ENCODE data around the gene PPP1CA. TPM values are rescaled to one million over a fixed set of nuclear protein-coding genes. Genes with fewer than 3 reads are reported as not detected.
A peak's percentile ranks its signal among the peaks of the same experiment; 100 is the strongest.

PPP1CA gene
- total and polyA plus RNA-seq, 3 experiments from 2014 or later = 338 to 564 (median 357) TPM

DNA sequence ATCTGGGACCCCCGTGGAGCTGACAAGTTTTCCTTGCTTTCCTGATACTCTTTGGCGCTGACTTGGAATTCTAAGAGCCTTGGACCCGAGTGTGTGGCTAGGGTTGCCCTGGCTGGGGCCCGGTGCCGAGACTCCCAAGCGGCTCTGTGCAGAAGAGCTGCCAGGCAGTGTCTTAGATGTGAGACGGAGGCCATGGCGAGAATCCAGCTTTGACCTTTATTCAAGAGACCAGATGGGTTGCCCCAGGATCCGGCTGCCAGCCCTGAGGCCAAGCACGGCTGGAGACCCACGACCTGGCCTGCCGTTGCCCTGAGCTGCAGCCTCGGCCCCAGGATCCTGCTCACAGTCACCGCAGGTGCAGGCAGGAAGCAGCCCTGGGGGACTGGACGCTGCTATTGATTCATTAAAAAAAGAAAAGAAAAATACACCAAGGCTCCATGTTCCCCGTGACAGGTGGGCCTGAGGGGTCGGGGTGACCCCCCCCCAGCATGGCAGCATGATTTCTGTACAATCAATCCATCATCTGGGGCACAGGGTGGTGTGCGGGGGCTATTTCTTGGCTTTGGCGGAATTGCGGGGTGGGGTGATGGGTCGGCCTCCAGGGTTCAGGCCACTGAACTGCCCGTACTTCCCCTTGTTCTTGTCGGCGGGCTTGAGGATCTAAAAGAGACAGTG is 3.5 kb downstream of the PPP1CA start:
- Histone ChIP-seq H3K4me1 (ENCODE audit: insufficient read depth, low read length) (peaks cover 55% of the 10 kb centered on the region), H3K4me3 (ENCODE audit: low read length) (no peak overlapping the region), H3K9me3 (ENCODE audit: low read length) (no peaks in the 10 kb centered on the region), H3K27me3 (ENCODE audit: insufficient read depth, low read length, poor library complexity, severe bottlenecking) (no peaks in the 10 kb centered on the region), H3K27ac (ENCODE audit: low read depth, low read length) (no peak overlapping the region), H3K36me3 (ENCODE audit: insufficient read depth, low read length) (peaks cover 24% of the 10 kb centered on the region)
- H3K4me3 Mint-ChIP-seq = peak overlapping the region in 4 of 7 donors; percentile 8 to 61 (median 48)
- no peak for DNase-seq
- POLR2A ChIA-PET = interaction anchor here (0.8 to 1.4 kb wide), 3 partner anchors 39 to 71 kb away, joined by 4 read pairs; partner anchors contain the start of genes POLD4, PTPRCAP and TMEM134
- H3K27me3 Mint-ChIP-seq = no peaks in the 10 kb centered on the region
- H3K9me3 Mint-ChIP-seq = no peaks in the 10 kb centered on the region
- CTCF ChIA-PET = interaction anchor here (7.2 kb wide), 1 partner anchor 14 kb away, joined by 53 read pairs; no protein-coding TSS in a partner anchor
- H3K27ac Mint-ChIP-seq = peak overlapping the region in 7 of 8 donors; percentile 50 to 93 (median 73)
- H3K4me1 Mint-ChIP-seq = peaks cover 32 to 67% (median 36%) of the 10 kb centered on the region in 3 donors
- peaks cover 4 to 56% (median 4%) of the 10 kb centered on the region in 3 donors for H3K36me3 Mint-ChIP-seq

DNA sequence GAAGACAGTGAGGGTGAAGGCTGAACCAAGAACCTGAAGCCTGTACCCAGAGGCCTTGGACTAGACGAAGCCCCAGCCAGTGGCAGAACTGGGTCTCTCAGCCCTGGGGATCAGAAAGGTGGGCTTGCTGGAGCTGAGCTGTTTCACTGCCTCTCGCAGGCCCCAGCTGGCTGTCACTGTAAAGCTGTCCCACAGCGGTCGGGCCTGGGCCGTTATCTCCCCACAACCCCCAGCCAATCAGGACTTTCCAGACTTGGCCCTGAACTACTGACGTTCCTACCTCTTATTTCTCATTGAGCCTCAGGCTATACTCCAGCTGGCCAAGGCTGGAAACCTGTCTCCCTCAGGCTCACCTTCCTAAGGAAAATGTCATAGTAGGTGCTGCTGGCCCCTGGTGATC is 4.1 kb downstream of the PPP1CA start:
- no peak overlapping the region for H3K27ac ChIP-seq (ENCODE audit: low read depth, low read length)
- peaks cover 4 to 57% (median 4%) of the 10 kb centered on the region in 3 donors for H3K36me3 Mint-ChIP-seq

GRCh38 chr11:67396587-67397389 is 4.9 kb downstream of the PPP1CA start:
- Histone ChIP-seq H3K4me3 (ENCODE audit: low read length) (no peak overlapping the region), H3K9me3 (ENCODE audit: low read length) (no peaks in the 10 kb centered on the region), H3K27ac (ENCODE audit: low read depth, low read length) (no peak overlapping the region), H3K4me1 (ENCODE audit: insufficient read depth, low read length) (peaks cover 49% of the 10 kb centered on the region), H3K27me3 (ENCODE audit: insufficient read depth, low read length, poor library complexity, severe bottlenecking) (no peaks in the 10 kb centered on the region), H3K36me3 (ENCODE audit: insufficient read depth, low read length) (peaks cover 24% of the 10 kb centered on the region)
- peak in 2 of 5 donors; percentile 56 to 62 for DNase-seq
- ChIA-PET CTCF (interaction anchor here (1.1 to 7.2 kb wide), 3 partner anchors 12 to 41 kb away, joined by 4 to 53 read pairs (median 6); partner anchors contain the start of gene PTPRCAP), POLR2A (interaction anchor here (0.6 to 1.4 kb wide), 4 partner anchors 12 to 44 kb away, joined by 3 to 4 read pairs (median 4); partner anchors contain the start of gene POLD4)
- peak overlapping the region; percentile 83 to 94 (median 88) for H3K27ac Mint-ChIP-seq
- H3K36me3 Mint-ChIP-seq = peaks cover 4 to 57% (median 4%) of the 10 kb centered on the region in 3 donors
- no peaks in the 10 kb centered on the region for H3K27me3 Mint-ChIP-seq
- H3K4me3 Mint-ChIP-seq = peak overlapping the region in 6 of 7 donors; percentile 5 to 66 (median 47)
- H3K4me1 Mint-ChIP-seq = peaks cover 36 to 67% (median 39%) of the 10 kb centered on the region in 3 donors
- H3K9me3 Mint-ChIP-seq = no peaks in the 10 kb centered on the region

More for the DNA sequence above, 4.1 kb downstream of the PPP1CA start:
- no peaks in the 10 kb centered on the region for H3K27me3 Mint-ChIP-seq
- ChIA-PET POLR2A (interaction anchor here (0.8 to 1.4 kb wide), 3 partner anchors 14 to 72 kb away, joined by 3 to 4 read pairs (median 4); partner anchors contain the start of genes POLD4 and TMEM134), CTCF (interaction anchor here (7.2 kb wide), 1 partner anchor 14 kb away, joined by 53 read pairs; no protein-coding TSS in a partner anchor)
- Histone ChIP-seq H3K36me3 (ENCODE audit: insufficient read depth, low read length) (peaks cover 24% of the 10 kb centered on the region), H3K4me3 (ENCODE audit: low read length) (no peak overlapping the region), H3K4me1 (ENCODE audit: insufficient read depth, low read length) (peaks cover 53% of the 10 kb centered on the region), H3K9me3 (ENCODE audit: low read length) (no peaks in the 10 kb centered on the region), H3K27me3 (ENCODE audit: insufficient read depth, low read length, poor library complexity, severe bottlenecking) (no peaks in the 10 kb centered on the region)
- peaks cover 33 to 68% (median 35%) of the 10 kb centered on the region in 3 donors for H3K4me1 Mint-ChIP-seq
- DNase-seq = no peak
- H3K9me3 Mint-ChIP-seq = no peaks in the 10 kb centered on the region
- H3K27ac Mint-ChIP-seq = peak overlapping the region in 7 of 8 donors; percentile 23 to 83 (median 66)
- H3K4me3 Mint-ChIP-seq = peak overlapping the region in 3 of 7 donors; percentile 19 to 61 (median 56)

DNA sequence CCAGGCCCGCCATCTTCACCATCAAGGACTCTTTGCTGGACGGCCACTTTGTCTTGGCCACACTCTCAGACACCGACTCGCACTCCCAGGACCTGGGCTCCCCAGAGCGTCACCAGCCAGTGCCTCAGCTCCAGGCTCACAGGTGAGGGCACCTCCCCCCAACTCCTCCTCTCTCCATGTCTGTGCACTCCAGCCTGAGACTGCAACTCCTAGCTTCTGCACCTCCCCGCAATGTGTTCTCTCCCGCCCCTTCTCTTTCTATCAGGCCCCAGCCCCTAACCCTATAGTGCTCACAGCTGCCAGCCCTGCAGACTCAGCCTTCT is 5.4 kb downstream of the PPP1CA start:
- Histone ChIP-seq H3K27me3 (ENCODE audit: insufficient read depth, low read length, poor library complexity, severe bottlenecking) (no peaks in the 10 kb centered on the region), H3K36me3 (ENCODE audit: insufficient read depth, low read length) (peaks cover 24% of the 10 kb centered on the region), H3K27ac (ENCODE audit: low read depth, low read length) (no peak overlapping the region), H3K9me3 (ENCODE audit: low read length) (no peaks in the 10 kb centered on the region), H3K4me3 (ENCODE audit: low read length) (no peak overlapping the region), H3K4me1 (ENCODE audit: insufficient read depth, low read length) (peaks cover 52% of the 10 kb centered on the region)
- no peaks in the 10 kb centered on the region for H3K9me3 Mint-ChIP-seq
- H3K36me3 Mint-ChIP-seq = peaks cover 4 to 57% (median 4%) of the 10 kb centered on the region in 3 donors
- H3K27ac Mint-ChIP-seq = peak overlapping the region in 7 of 8 donors; percentile 42 to 95 (median 80)
- POLR2A ChIA-PET = interaction anchor here (0.6 to 0.7 kb wide), 2 partner anchors 13 to 44 kb away, joined by 3 to 4 read pairs; no protein-coding TSS in a partner anchor
- CTCF ChIA-PET = interaction anchor here (1.1 to 7.2 kb wide), 3 partner anchors 12 to 42 kb away, joined by 4 to 53 read pairs (median 6); partner anchors contain the start of gene PTPRCAP
- no peak for DNase-seq
- no peaks in the 10 kb centered on the region for H3K27me3 Mint-ChIP-seq
- peak overlapping the region in 2 of 7 donors; percentile 5 to 20 for H3K4me3 Mint-ChIP-seq
- H3K4me1 Mint-ChIP-seq = peaks cover 38 to 72% (median 42%) of the 10 kb centered on the region in 3 donors

DNA sequence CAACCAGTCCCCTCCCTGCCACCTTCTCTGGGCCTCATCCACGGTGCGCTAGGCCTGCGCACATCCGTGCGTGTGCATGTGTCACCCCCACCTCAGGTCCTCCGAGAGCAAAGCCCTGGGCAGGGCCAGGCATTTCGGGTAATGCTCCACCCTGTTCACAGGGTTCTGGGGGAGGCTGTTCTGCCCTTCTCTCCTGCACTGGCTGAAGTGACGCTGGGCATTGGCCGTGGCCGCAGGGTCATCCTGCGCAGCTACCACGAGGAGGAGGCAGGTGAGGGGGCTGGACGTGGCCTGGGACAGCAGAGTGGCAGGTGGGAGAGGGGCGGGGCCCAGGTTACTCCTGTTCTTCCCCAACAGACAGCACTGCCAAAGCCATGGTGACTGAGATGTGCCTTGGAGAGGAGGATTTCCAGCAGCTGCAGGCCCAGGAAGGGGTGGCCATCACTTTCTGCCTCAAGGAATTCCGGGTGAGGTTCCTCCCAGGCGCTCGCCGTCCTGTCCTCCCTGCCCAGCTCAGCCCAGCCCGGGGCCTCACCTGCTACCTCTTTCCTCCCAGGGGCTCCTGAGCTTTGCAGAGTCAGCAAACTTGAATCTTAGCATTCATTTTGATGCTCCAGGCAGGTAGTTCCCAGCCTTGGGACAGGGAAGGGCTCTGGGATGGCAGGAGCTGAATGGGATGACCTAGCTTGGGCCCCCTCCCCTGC is 6.0 kb downstream of the PPP1CA start:
- peaks cover 24% of the 10 kb centered on the region for H3K36me3 ChIP-seq (ENCODE audit: insufficient read depth, low read length)
- DNase-seq = no peak
- no peak overlapping the region for H3K4me3 ChIP-seq (ENCODE audit: low read length)
- peak overlapping the region in 1 of 7 donors; percentile 78 for H3K4me3 Mint-ChIP-seq
- H3K9me3 Mint-ChIP-seq = no peaks in the 10 kb centered on the region
- ChIA-PET CTCF (interaction anchor here (1.4 to 7.2 kb wide), 2 partner anchors 12 to 42 kb away, joined by 4 to 53 read pairs; partner anchors contain the start of gene PTPRCAP), POLR2A (no interaction called here)
- H3K4me1 Mint-ChIP-seq = peaks cover 43 to 73% (median 44%) of the 10 kb centered on the region in 3 donors
- peaks cover 53% of the 10 kb centered on the region for H3K4me1 ChIP-seq (ENCODE audit: insufficient read depth, low read length)
- peak overlapping the region in 5 of 8 donors; percentile 33 to 95 (median 80) for H3K27ac Mint-ChIP-seq
- peaks cover 4 to 53% (median 4%) of the 10 kb centered on the region in 3 donors for H3K36me3 Mint-ChIP-seq
- no peaks in the 10 kb centered on the region for H3K27me3 Mint-ChIP-seq
- H3K27ac ChIP-seq (ENCODE audit: low read depth, low read length) = no peak overlapping the region
- no peaks in the 10 kb centered on the region for H3K27me3 ChIP-seq (ENCODE audit: insufficient read depth, low read length, poor library complexity, severe bottlenecking)
- H3K9me3 ChIP-seq (ENCODE audit: low read length) = no peaks in the 10 kb centered on the region

GRCh38 chr11:67393990-67394389 is 7.7 kb downstream of the PPP1CA start:
- DNase-seq = no peak
- ChIA-PET POLR2A (interaction anchor here (1.4 kb wide), 1 partner anchor 10 kb away, joined by 3 read pairs; the partner anchor contains the start of gene TBC1D10C), CTCF (interaction anchor here (0.8 kb wide), 1 partner anchor 20 kb away, joined by 3 read pairs; no protein-coding TSS in a partner anchor)
- H3K4me1 Mint-ChIP-seq = peaks cover 43 to 69% (median 48%) of the 10 kb centered on the region in 3 donors
- Histone ChIP-seq H3K9me3 (ENCODE audit: low read length) (no peaks in the 10 kb centered on the region), H3K27me3 (ENCODE audit: insufficient read depth, low read length, poor library complexity, severe bottlenecking) (no peaks in the 10 kb centered on the region), H3K36me3 (ENCODE audit: insufficient read depth, low read length) (peaks cover 18% of the 10 kb centered on the region), H3K27ac (ENCODE audit: low read depth, low read length) (no peak overlapping the region), H3K4me3 (ENCODE audit: low read length) (no peak overlapping the region), H3K4me1 (ENCODE audit: insufficient read depth, low read length) (peaks cover 42% of the 10 kb centered on the region)
- peak overlapping the region; percentile 46 to 85 (median 61) for H3K4me3 Mint-ChIP-seq
- no peaks in the 10 kb centered on the region for H3K9me3 Mint-ChIP-seq
- H3K36me3 Mint-ChIP-seq = peaks cover 4 to 39% (median 4%) of the 10 kb centered on the region in 3 donors
- no peaks in the 10 kb centered on the region for H3K27me3 Mint-ChIP-seq
- peak overlapping the region in 5 of 8 donors; percentile 56 to 79 (median 75) for H3K27ac Mint-ChIP-seq

GRCh38 chr11:67393437-67393836 is 8.2 kb downstream of the PPP1CA start:
- no peak overlapping the region for H3K4me3 ChIP-seq (ENCODE audit: low read length)
- H3K27me3 ChIP-seq (ENCODE audit: insufficient read depth, low read length, poor library complexity, severe bottlenecking) = no peaks in the 10 kb centered on the region
- H3K36me3 ChIP-seq (ENCODE audit: insufficient read depth, low read length) = peaks cover 12% of the 10 kb centered on the region
- Mint-ChIP-seq H3K27me3 (no peaks in the 10 kb centered on the region), H3K4me3 (peak overlapping the region in 6 of 7 donors; percentile 57 to 86 (median 74)), H3K27ac (peak overlapping the region in 3 of 8 donors; percentile 56 to 75 (median 66)), H3K4me1 (peaks cover 43 to 66% (median 49%) of the 10 kb centered on the region in 3 donors), H3K36me3 (peaks cover 2 to 35% (median 4%) of the 10 kb centered on the region in 3 donors), H3K9me3 (no peaks in the 10 kb centered on the region)
- POLR2A ChIA-PET = interaction anchor here (0.6 to 3.1 kb wide), 3 partner anchors 10 to 48 kb away, joined by 3 to 25 read pairs (median 4); partner anchors contain the start of genes POLD4 and TBC1D10C
- H3K9me3 ChIP-seq (ENCODE audit: low read length) = no peaks in the 10 kb centered on the region
- peaks cover 40% of the 10 kb centered on the region for H3K4me1 ChIP-seq (ENCODE audit: insufficient read depth, low read length)
- no peak overlapping the region for H3K27ac ChIP-seq (ENCODE audit: low read depth, low read length)
- CTCF ChIA-PET = interaction anchor here (2.6 to 25.1 kb wide), 2 partner anchors 9 to 35 kb away, joined by 35 to 860 read pairs; partner anchors contain the start of genes POLD4, PPP1CA and TBC1D10C
- no peak for DNase-seq

All from CD8-positive, alpha-beta memory T cell (primary cell).